ENCODE results near the gene AKAP9. TPM values are rescaled to one million over a fixed set of nuclear protein-coding genes. Genes with fewer than 3 reads are reported as not detected.
"Not testable (repeated sequence)": the region's sequence is repeated elsewhere in the genome, so short reads cannot be mapped to it uniquely, and the experiment has no call there.

AKAP9 gene
- total RNA-seq, 1 donor: 56.5 TPM

GRCh38 chr7:91953618-91954017, 13.0 kb downstream of the AKAP9 start:
- DNase-seq (ENCODE audit: insufficient read length, low spot score, missing footprints): peak; percentile 61
- Histone ChIP-seq H4K20me1 (ENCODE audit: insufficient read depth, low read length) (peaks cover 23% of the 10 kb centered on the region), H3K79me2 (ENCODE audit: insufficient read depth, low read length) (peaks cover 79% of the 10 kb centered on the region), H3K27me3 (ENCODE audit: insufficient read depth, low read length) (no peaks in the 10 kb centered on the region), H3K9me3 (ENCODE audit: low read depth, low read length) (no peaks in the 10 kb centered on the region), H3K27ac (ENCODE audit: low read depth, low read length) (no peak overlapping the region), H3K4me2 (ENCODE audit: insufficient read depth, low read length) (no peak overlapping the region), H3K36me3 (ENCODE audit: insufficient read depth, low read length) (no peaks in the 10 kb centered on the region), H3K4me1 (ENCODE audit: insufficient read depth, low read length) (peaks cover 4% of the 10 kb centered on the region), H3K4me3 (ENCODE audit: insufficient read depth, low read length) (no peak overlapping the region), H2AFZ (ENCODE audit: low read length) (no peak overlapping the region)
- peak; percentile 44 for TF ChIP-seq CTCF (IDR thresholded peaks at IDR 0.05; ENCODE audit: extremely low read depth, low read depth, low read length)

- H3K4me1 ChIP-seq (ENCODE audit: insufficient read depth, low read length); DNase-seq (ENCODE audit: insufficient read length, low spot score, missing footprints); H3K9me3 ChIP-seq (ENCODE audit: low read depth, low read length); H3K27me3 ChIP-seq (ENCODE audit: insufficient read depth, low read length); H3K4me3 ChIP-seq (ENCODE audit: insufficient read depth, low read length); H3K4me2 ChIP-seq (ENCODE audit: insufficient read depth, low read length); H2AFZ ChIP-seq (ENCODE audit: low read length); H3K36me3 ChIP-seq (ENCODE audit: insufficient read depth, low read length); H3K27ac ChIP-seq (ENCODE audit: low read depth, low read length): not testable (repeated sequence)
- H3K79me2 ChIP-seq (ENCODE audit: insufficient read depth, low read length): peaks cover 73% of the 10 kb centered on the region
- H4K20me1 ChIP-seq (ENCODE audit: insufficient read depth, low read length): peaks cover 18% of the 10 kb centered on the region
Measured at GRCh38 chr7:91956464-91956863, 15.8 kb downstream of the AKAP9 start.

- peaks cover 4% of the 10 kb centered on the region for H3K4me1 ChIP-seq (ENCODE audit: insufficient read depth, low read length)
- H3K27ac ChIP-seq (ENCODE audit: low read depth, low read length): no peak overlapping the region
- no peaks in the 10 kb centered on the region for H3K27me3 ChIP-seq (ENCODE audit: insufficient read depth, low read length)
- peaks cover 67% of the 10 kb centered on the region for H3K79me2 ChIP-seq (ENCODE audit: insufficient read depth, low read length)
- no peak for TF ChIP-seq CTCF (IDR thresholded peaks at IDR 0.05; ENCODE audit: extremely low read depth, low read depth, low read length)
- H2AFZ ChIP-seq (ENCODE audit: low read length): no peak overlapping the region
- H4K20me1 ChIP-seq (ENCODE audit: insufficient read depth, low read length): peaks cover 18% of the 10 kb centered on the region
- DNase-seq (ENCODE audit: insufficient read length, low spot score, missing footprints): no peak
- no peak overlapping the region for H3K4me3 ChIP-seq (ENCODE audit: insufficient read depth, low read length)
- H3K36me3 ChIP-seq (ENCODE audit: insufficient read depth, low read length): no peaks in the 10 kb centered on the region
- no peaks in the 10 kb centered on the region for H3K9me3 ChIP-seq (ENCODE audit: low read depth, low read length)
- no peak overlapping the region for H3K4me2 ChIP-seq (ENCODE audit: insufficient read depth, low read length)
Measured at GRCh38 chr7:91957232-91957631, 16.6 kb downstream of the AKAP9 start.

GRCh38 chr7:91957823-91958222, 17.2 kb downstream of the AKAP9 start:
- peaks cover 61% of the 10 kb centered on the region for H3K79me2 ChIP-seq (ENCODE audit: insufficient read depth, low read length)
- peak; percentile 26 for DNase-seq (ENCODE audit: insufficient read length, low spot score, missing footprints)
- no peaks in the 10 kb centered on the region for H3K9me3 ChIP-seq (ENCODE audit: low read depth, low read length)
- H3K4me3 ChIP-seq (ENCODE audit: insufficient read depth, low read length): no peak overlapping the region
- H3K36me3 ChIP-seq (ENCODE audit: insufficient read depth, low read length): no peaks in the 10 kb centered on the region
- peaks cover 16% of the 10 kb centered on the region for H4K20me1 ChIP-seq (ENCODE audit: insufficient read depth, low read length)
- H2AFZ ChIP-seq (ENCODE audit: low read length): no peak overlapping the region
- no peaks in the 10 kb centered on the region for H3K27me3 ChIP-seq (ENCODE audit: insufficient read depth, low read length)
- H3K4me2 ChIP-seq (ENCODE audit: insufficient read depth, low read length): no peak overlapping the region
- no peak for TF ChIP-seq CTCF (IDR thresholded peaks at IDR 0.05; ENCODE audit: extremely low read depth, low read depth, low read length)
- no peak overlapping the region for H3K27ac ChIP-seq (ENCODE audit: low read depth, low read length)
- H3K4me1 ChIP-seq (ENCODE audit: insufficient read depth, low read length): peaks cover 4% of the 10 kb centered on the region
